Bone marrow (tissue), 2 donors: ENCODE data around the gene PYGB.

Source experiments
- DNase-seq, 2 donors: peaks; one replicate each; lab custom pipeline; 2025; lab: John Stamatoyannopoulos, UW

Gene PYGB

GRCh38 chr20:25247956-25248785 lies at the start of gene PYGB:
TSS of gene PYGB (plus strand) at chr20:25248085. CDS start at chr20:25248179, 94 bp downstream.
- DNase-seq, result peak; percentile 65 to 68

- no peak for DNase-seq
These were observed 49.1 kb upstream of the PYGB start for GRCh38 chr20:25198663-25199383.

- no peak for DNase-seq
These were observed 48.2 kb upstream of the PYGB start for GRCh38 chr20:25199473-25200260.

GRCh38 chr20:25203089-25203488 lies 44.8 kb upstream of the PYGB start:
- no peak for DNase-seq

- peak in 1 of 2 donors; percentile 19 for DNase-seq
These were observed 44.0 kb upstream of the PYGB start for GRCh38 chr20:25203871-25204320.

- DNase-seq, result peak in 1 of 2 donors; percentile 42
These were observed 43.2 kb upstream of the PYGB start for GRCh38 chr20:25204550-25205276.

GRCh38 chr20:25205277-25206062 lies 42.4 kb upstream of the PYGB start:
- DNase-seq, result no peak

- DNase-seq, result no peak
These were observed 41.9 kb upstream of the PYGB start for GRCh38 chr20:25206063-25206403.

- no peak for DNase-seq
These were observed 41.3 kb upstream of the PYGB start for GRCh38 chr20:25206548-25206947.

GRCh38 chr20:25207149-25207959 lies 40.5 kb upstream of the PYGB start:
- DNase-seq, result no peak

- DNase-seq, result no peak
These were observed 39.8 kb upstream of the PYGB start for GRCh38 chr20:25207960-25208534.

GRCh38 chr20:25209400-25209799 lies 38.5 kb upstream of the PYGB start:
- no peak for DNase-seq

GRCh38 chr20:25209911-25210310 lies 38.0 kb upstream of the PYGB start:
- no peak for DNase-seq

- DNase-seq, result no peak
These were observed 36.6 kb upstream of the PYGB start for GRCh38 chr20:25211273-25211672.

- no peak for DNase-seq
These were observed 35.6 kb upstream of the PYGB start for GRCh38 chr20:25212242-25212641.

- no peak for DNase-seq
These were observed 34.1 kb upstream of the PYGB start for GRCh38 chr20:25213566-25214425.

GRCh38 chr20:25214426-25214790 lies 33.5 kb upstream of the PYGB start:
- DNase-seq, result no peak

- no peak for DNase-seq
These were observed 33.1 kb upstream of the PYGB start for GRCh38 chr20:25214819-25215218.

GRCh38 chr20:25215521-25215920 lies 32.4 kb upstream of the PYGB start:
- DNase-seq, result no peak
